Measurements from ENCODE around the gene LRCOL1.
"Not testable (repeated sequence)": the region's sequence is repeated elsewhere in the genome, so short reads cannot be mapped to it uniquely, and the experiment has no call there.

Gene LRCOL1

GRCh38 chr12:132601171-132601883, 9.1 kb downstream of the LRCOL1 start:
- DNase-seq: no peak

- peak; percentile 87 for DNase-seq
These were observed 10.0 kb downstream of the LRCOL1 start for GRCh38 chr12:132600048-132601032.

DNA sequence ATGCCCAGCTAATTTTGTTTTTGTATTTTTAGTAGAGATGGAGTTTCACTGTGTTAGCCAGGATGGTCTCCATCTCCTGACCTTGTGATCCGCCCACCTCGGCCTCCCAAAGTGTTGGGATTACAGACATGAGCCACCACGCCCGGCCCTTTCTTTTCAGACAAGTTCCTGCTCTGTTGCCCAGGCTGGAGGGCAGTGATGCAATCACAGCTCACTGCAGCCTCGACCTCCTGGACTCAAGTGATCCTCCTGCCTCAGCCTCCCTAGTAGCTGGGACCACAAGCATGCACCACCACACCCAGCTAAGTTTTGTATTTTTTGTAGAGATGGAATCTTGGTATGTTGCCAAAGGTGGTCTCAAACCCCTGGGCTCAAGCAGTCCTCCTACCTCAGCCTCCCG, 10.9 kb downstream of the LRCOL1 start:
- DNase-seq: not testable (repeated sequence)

GRCh38 chr12:132597333-132598316, 12.8 kb downstream of the LRCOL1 start:
- no peak for DNase-seq

- no peak for DNase-seq
These were observed 14.4 kb downstream of the LRCOL1 start for GRCh38 chr12:132596016-132596415.

GRCh38 chr12:132595183-132595582, 15.2 kb downstream of the LRCOL1 start:
- DNase-seq: no peak

DNA sequence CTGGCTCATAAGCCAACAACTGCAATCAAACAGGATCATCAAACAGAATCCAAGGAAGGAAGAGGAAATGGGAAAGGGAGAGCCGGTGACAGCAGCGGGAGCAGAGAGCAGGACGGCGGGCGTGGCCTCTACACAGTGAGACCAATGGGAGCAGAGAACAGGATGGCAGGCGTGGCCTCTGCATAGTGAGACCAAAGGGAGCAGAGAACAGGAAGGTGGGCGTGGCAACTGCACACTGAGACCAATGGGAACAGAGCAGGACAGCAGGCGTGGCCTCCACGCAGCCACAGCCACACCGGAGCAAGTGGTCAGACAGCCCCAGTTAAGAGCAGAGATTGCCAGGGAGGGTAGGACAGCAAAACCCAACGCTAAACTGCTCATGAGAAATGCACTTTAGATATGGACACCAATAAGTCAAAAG, 16.4 kb downstream of the LRCOL1 start:
- DNase-seq: peak; percentile 61

DNA sequence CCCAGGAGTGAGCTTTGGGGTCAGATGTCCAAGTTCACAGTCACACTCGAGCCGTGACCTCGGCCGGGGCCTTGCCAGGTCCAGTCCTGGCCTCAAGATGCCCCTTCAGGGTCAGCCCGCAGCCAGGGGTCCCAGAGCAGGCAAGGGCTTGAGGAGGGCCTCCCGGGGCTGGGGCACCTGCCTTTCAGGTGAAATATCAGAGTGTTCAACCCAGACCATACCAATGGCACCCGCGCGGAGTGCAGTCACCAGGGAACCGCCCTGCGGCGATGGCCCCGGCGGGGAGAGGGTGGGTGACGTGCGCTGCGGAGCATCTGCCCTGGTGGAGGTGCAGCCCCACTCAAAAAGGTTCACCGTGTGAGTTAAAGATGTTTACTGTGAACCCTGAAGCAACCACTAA, 16.9 kb downstream of the LRCOL1 start:
- DNase-seq: no peak

DNA sequence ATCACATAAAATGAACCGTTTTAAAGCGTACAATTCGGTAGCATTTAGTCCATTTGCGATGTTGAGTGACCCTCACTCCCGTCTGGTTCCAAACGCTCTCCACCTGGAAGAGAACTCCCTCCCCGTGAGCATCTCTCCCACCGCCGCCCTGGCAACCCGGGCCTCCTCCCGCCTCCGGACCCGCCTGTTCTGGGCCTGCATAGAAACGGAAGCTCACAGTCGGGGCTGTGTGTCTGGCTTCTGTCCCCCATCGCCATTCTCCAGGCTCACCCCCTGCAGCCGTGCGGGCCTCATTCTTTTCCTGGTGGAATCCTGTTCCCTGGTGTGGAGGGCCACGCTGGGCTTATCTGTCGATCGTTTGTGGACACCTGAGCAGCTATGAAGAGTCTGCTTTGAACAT, 17.3 kb downstream of the LRCOL1 start:
- no peak for DNase-seq

GRCh38 chr12:132592282-132592970, 18.0 kb downstream of the LRCOL1 start:
- DNase-seq: no peak

DNA sequence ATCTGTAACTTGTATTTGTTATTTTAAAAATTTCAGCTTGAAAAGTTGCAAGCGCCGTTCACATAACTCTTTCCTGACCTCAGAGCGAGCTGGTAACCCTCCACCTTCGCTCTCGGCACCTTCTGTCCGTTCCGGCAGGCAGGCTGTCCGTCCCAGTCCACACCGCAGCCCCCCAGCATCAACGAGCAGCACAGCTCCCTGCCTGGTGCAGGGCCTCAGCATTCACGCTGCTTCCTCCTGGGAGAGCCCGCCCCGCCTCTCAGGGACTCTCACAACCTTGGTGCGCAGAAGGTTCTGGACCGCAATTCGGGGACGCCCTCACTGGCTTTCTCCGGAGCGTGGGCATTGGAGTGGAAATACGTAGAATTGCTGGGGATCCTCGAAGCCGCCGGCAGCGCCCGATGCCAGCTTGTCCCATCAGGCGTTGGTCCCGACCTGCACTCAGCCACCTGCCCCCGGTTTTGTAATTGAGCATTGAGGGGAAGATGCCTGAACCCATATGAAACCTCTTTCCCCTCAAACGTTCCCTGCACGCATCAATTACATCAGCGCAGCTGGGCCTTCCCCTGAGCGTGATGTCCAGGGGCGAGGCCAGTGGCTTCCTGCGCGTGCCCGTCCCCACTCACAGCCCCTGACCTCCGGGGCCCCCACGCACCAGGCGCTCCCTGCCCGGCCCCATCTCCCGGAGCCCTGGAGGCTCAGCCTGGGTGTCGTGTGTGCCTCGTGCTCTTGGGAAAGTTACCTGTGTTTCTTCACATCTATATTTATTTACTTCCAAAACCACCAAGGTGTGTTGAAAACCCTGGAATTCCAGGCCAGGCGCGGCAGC, 19.1 kb downstream of the LRCOL1 start:
- no peak for DNase-seq

DNA sequence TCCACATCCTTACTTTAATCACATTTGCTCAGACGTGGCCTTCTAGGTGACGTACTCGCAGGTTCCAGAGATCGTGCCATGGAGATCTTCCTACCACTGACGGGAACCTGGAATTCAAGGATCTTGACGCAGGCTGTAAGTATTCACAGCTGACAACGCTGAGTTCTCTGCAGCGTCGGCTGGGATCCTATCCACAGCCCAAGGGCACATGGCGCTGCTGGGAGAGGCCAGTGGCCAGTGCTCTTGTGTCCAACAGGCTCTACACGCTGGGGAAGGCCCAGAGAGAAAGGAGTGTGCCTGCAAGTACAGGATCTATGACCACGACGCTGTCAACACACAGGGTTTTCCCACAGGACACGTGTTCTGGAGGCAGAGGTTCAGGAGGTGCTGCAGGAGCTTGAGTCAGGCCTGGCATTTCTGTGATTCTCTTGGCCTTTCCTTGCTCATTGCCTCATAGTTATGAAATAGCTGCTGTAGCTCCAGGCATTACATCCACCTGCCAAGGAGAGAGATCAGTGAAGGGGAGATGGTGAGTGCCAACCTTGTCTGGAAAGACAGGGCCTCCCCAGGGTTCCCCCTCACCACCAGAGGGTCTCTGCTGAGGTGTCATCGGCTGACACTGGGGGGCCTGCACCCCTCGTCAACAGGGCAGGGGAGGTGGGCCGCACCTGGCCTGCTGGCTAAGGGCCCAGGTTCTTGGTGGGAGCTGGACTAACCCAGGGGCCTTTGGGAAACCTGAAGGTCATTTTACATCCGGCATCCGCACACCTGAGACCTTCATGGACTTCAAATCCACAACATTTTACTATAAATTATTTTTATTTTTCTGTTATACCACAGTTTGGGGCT, 21.3 kb downstream of the LRCOL1 start:
- no peak for DNase-seq

DNA sequence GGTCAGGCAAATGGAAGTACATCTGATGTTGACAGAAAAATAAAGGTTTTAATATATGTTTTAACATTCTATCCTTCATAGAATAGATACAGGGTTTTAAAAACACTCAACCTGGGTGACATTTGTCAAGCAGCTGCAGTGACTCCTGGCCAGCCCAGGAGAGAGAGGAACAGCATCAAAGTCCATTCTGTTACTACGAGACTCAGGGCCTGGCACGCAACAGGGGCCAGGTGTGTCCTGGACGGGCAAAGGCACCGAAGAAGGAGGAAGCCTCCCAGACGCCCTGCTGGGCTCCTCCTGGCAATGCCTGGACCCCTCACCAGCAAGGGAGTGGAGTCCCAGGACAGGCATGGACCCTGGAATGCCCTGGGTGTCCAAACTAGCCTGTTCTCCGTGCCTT, 22.1 kb downstream of the LRCOL1 start:
- DNase-seq: no peak

GRCh38 chr12:132587781-132588180, 22.6 kb downstream of the LRCOL1 start:
- DNase-seq: no peak

GRCh38 chr12:132586929-132587328, 23.5 kb downstream of the LRCOL1 start:
- no peak for DNase-seq

- DNase-seq: no peak
These were observed 25.2 kb downstream of the LRCOL1 start for GRCh38 chr12:132585177-132585576.

- no peak for DNase-seq
These were observed 26.0 kb downstream of the LRCOL1 start for GRCh38 chr12:132584429-132584828.

DNA sequence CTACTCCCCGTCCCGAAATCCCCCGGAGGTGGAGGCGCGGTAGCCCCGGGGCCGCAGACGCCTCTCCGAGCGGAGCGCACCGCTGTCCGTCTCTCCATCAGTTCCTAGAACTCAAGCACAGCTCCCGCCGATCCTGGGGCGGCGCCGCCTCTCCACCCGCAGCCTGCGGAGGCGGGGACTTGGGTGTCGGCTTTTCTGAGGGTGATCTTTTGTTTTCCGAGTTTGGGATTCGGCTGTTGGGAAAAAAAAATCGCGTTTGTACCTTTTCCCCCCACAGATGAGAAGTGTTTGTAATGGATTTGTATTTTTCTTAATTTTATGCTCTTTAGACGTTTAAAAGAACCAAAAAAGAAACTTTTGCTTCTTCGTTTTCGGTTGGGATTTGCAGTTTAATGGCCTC, 26.6 kb downstream of the LRCOL1 start:
- peak; percentile 54 for DNase-seq

DNA sequence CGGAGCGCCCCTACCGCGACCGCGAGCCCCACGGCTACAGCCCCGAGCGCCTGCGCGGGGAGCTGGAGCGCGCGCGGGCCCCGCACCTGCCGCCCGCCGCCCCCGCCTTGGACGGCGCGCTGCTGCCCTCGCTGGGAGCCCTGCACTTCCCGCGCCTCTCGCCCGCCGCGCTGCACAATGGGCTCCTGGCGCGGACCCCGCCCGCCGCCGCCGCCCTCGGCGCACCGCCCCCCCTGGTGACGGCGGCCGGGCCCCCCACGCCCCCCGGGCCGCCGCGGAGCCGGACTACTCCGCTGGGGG, 27.0 kb downstream of the LRCOL1 start:
- no peak for DNase-seq

All from right kidney (tissue), 1 donor.